Ovary (tissue), 3 donors: ENCODE results near the gene DLX3.

Experiments
- POLR2A ChIP-seq: fragments of 450-650 bp; IDR thresholded peaks from one replicate; pipeline ENCODE4 v1.6.1; 2017; ENCODE audit warnings: antibody characterized with exemption, mild to moderate bottlenecking, moderate library complexity
- TF ChIP-seq, protein P1 (sequence below), 3 donors: fragments of 450-650 bp in 2 of 3; fragments of 200-600 bp in 1 of 3; IDR thresholded peaks; one replicate each; pipeline versions ENCODE4 v1.5.1 to v1.8.0; 2016 to 2022; ENCODE audit warnings: antibody characterized with exemption in 3 of 3, mild to moderate bottlenecking in 1 of 3
- donor health status: DM: no; HTN: no; CAD: no.

DNA sequence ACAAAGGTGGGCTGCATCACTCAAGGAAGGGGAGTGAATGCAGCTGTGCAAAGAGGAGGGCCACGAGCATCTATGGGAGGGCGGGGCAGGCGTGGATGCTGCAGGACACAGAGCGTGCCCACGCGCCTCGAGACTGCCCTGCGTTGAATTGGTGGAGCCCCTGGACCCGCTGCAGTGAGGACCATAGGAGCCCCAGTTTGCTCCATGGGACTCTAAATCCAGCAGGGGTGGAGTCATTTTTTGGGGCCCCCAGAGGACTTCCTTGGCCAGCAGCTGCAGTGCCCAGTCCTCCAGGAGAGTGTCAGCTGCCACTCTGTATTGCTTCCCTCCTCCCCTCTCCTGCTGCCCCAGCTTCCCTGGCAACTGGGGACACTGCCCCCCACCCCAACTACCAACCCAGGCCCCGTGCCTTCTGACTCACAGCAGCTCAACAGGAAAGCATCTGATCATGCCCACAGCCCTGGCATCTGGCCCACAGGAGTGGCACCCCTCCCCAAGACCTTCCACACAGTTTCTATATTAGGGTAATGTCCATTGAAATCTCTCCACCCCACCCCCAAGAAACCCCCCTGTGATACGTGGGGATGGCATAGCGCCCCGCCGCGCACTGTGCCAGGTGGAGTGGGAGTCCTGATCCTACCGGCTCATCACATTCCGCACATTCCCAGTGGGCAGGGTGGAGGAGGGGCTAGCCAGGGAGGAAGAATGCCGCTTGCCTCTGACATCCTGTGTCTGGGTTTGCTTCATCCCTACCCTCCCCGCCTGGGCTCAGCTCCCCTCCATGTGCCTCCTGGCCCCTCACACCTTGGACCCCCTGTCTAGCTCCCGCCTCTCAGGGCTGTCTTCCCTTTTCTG lies 33.1 kb upstream of the DLX3 start:
- TF ChIP-seq, protein P1, sequence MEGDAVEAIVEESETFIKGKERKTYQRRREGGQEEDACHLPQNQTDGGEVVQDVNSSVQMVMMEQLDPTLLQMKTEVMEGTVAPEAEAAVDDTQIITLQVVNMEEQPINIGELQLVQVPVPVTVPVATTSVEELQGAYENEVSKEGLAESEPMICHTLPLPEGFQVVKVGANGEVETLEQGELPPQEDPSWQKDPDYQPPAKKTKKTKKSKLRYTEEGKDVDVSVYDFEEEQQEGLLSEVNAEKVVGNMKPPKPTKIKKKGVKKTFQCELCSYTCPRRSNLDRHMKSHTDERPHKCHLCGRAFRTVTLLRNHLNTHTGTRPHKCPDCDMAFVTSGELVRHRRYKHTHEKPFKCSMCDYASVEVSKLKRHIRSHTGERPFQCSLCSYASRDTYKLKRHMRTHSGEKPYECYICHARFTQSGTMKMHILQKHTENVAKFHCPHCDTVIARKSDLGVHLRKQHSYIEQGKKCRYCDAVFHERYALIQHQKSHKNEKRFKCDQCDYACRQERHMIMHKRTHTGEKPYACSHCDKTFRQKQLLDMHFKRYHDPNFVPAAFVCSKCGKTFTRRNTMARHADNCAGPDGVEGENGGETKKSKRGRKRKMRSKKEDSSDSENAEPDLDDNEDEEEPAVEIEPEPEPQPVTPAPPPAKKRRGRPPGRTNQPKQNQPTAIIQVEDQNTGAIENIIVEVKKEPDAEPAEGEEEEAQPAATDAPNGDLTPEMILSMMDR (IDR thresholded peaks at IDR 0.05): no peak
- no peak for TF ChIP-seq POLR2A
